SHP77 treated with DMSO at 0.1 percent for 48 hours (cell line): Measurements from ENCODE around the gene CDH13.

ENCODE experiments used
- DNase-seq: peaks from one replicate; lab custom pipeline; 2025; lab: John Stamatoyannopoulos, UW

Gene CDH13

GRCh38 chr16:83762141-83762991 is 1135.6 kb downstream of the CDH13 start:
- no peak for DNase-seq

- DNase-seq: no peak
Observed at GRCh38 chr16:83762992-83763358, 1136.2 kb downstream of the CDH13 start.

GRCh38 chr16:83768986-83769385 is 1142.2 kb downstream of the CDH13 start:
- DNase-seq: no peak

GRCh38 chr16:83769397-83770008 is 1142.7 kb downstream of the CDH13 start:
- no peak for DNase-seq

- peak; percentile 16 for DNase-seq
Observed at GRCh38 chr16:83771306-83771942, 1144.7 kb downstream of the CDH13 start.

GRCh38 chr16:83772806-83773205 is 1146.0 kb downstream of the CDH13 start:
- DNase-seq: no peak

- no peak for DNase-seq
Observed at GRCh38 chr16:83774066-83774465, 1147.3 kb downstream of the CDH13 start.

GRCh38 chr16:83776944-83777343 is 1150.2 kb downstream of the CDH13 start:
- no peak for DNase-seq

GRCh38 chr16:83779886-83780285 is 1153.1 kb downstream of the CDH13 start:
- no peak for DNase-seq

GRCh38 chr16:83785455-83785854 is 1158.7 kb downstream of the CDH13 start:
- no peak for DNase-seq

- no peak for DNase-seq
Observed at GRCh38 chr16:83789642-83790401, 1163.1 kb downstream of the CDH13 start.

- no peak for DNase-seq
Observed at GRCh38 chr16:83791916-83792315, 1165.1 kb downstream of the CDH13 start.

GRCh38 chr16:83792391-83792790 is 1165.6 kb downstream of the CDH13 start:
- peak; percentile 25 for DNase-seq

GRCh38 chr16:83793179-83793578 is 1166.4 kb downstream of the CDH13 start:
- DNase-seq: peak; percentile 60

GRCh38 chr16:83794860-83795554 is 1168.2 kb downstream of the CDH13 start:
- no peak for DNase-seq

- DNase-seq: peak; percentile 65
Observed at GRCh38 chr16:83797013-83797412, 1170.2 kb downstream of the CDH13 start.

GRCh38 chr16:83799336-83799735 is 1172.6 kb downstream of the CDH13 start:
- no peak for DNase-seq

- no peak for DNase-seq
Observed at GRCh38 chr16:83802135-83802534, 1175.4 kb downstream of the CDH13 start.

- no peak for DNase-seq
Observed at GRCh38 chr16:83802554-83803205, 1175.9 kb downstream of the CDH13 start.

GRCh38 chr16:83803811-83804210 is 1177.0 kb downstream of the CDH13 start:
- DNase-seq: no peak

GRCh38 chr16:83804366-83804765 is 1177.6 kb downstream of the CDH13 start:
- DNase-seq: no peak
